ENCODE data around the gene SNAP91.
A peak's percentile ranks its signal among the peaks of the same experiment; 100 is the strongest.
"Not testable (repeated sequence)": the region's sequence is repeated elsewhere in the genome, so short reads cannot be mapped to it uniquely, and the experiment has no call there.

The SNAP91 gene, protein sequence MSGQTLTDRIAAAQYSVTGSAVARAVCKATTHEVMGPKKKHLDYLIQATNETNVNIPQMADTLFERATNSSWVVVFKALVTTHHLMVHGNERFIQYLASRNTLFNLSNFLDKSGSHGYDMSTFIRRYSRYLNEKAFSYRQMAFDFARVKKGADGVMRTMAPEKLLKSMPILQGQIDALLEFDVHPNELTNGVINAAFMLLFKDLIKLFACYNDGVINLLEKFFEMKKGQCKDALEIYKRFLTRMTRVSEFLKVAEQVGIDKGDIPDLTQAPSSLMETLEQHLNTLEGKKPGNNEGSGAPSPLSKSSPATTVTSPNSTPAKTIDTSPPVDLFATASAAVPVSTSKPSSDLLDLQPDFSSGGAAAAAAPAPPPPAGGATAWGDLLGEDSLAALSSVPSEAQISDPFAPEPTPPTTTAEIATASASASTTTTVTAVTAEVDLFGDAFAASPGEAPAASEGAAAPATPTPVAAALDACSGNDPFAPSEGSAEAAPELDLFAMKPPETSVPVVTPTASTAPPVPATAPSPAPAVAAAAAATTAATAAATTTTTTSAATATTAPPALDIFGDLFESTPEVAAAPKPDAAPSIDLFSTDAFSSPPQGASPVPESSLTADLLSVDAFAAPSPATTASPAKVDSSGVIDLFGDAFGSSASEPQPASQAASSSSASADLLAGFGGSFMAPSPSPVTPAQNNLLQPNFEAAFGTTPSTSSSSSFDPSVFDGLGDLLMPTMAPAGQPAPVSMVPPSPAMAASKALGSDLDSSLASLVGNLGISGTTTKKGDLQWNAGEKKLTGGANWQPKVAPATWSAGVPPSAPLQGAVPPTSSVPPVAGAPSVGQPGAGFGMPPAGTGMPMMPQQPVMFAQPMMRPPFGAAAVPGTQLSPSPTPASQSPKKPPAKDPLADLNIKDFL

DNA sequence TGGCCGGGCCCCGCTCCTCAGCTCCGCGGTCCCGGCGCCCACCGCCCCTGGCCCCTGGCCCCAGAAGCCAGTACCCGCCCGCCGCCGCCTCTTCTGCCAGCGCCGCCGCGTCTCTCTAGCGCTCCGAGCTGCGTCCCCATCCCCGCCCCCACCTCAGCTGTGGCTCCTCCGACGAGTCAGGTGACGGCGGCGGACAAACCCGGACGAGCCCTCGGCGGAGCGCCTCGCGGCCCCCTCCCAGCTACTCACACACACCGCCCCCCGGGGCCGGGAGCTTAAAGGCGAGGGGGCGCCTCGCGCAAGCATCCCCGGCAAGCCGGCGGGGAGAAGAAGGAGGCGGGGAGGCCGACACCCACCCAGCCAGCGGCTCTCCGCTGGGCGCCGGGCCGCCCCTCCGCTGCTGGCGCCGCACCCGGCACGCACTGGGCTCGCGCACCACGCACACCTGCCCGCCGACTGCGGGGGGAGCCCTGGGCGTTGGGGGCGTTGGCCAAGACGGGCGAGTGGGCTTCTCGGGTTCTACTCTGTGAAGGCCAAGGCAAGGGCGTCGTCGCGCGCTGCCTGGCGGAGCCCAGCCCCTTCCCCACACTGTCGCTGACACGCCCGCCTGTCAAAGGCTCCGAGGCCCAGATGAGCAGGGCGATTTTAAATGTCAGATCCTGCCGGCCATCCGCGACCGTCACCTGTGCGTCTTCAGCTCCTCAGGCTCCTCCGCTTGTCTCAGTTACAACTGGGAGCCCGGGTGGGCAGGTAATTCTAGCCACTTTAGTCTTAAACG lies at the start of gene SNAP91:
Gene SNAP91 (minus strand): TSS at position 132 of the 778 bp plus-strand sequence. CDS start 1,174 bp downstream, outside the sequence.
- peak in 1 of 2 experiments; percentile 16 for DNase-seq

DNA sequence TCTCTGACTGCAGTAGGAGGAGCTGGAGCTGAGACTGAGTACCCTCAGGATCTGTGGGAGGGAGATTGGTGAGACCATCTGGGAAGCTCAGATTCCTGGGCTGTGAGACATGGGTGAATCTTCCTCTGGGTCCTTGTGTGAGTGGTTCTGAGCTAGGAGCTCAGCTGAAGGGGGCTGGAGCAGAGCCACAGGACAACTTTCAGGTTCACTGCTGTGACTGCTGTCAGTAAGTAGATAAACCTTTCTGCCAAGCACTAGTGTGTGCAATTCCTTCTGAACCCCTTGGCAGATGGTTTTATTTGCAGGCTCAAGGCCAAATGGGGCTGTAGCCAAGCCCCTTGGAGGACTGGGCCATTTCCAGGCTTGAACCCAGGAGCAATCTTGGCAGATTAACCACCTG lies 49.6 kb upstream of the SNAP91 start:
- no peak for DNase-seq

DNA sequence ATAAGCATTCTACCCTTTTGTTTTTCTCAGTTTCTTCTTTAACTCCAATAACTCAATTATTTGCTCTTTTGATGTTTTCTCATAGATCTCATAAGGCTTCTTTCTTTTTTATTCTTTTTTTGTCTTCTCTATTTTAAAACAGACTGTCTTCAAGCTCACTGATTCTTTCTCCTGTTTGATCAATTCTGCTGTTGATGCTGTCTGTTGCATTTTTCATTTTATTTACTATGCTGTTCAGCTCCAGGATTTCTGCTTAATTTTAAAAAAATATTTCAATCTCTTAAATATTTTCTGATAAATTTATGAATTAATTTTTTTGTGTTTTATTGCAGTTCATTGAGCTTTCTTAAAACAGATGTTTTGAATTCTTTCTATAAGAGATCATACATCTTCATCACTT lies 48.1 kb upstream of the SNAP91 start:
- DNase-seq = no peak

DNA sequence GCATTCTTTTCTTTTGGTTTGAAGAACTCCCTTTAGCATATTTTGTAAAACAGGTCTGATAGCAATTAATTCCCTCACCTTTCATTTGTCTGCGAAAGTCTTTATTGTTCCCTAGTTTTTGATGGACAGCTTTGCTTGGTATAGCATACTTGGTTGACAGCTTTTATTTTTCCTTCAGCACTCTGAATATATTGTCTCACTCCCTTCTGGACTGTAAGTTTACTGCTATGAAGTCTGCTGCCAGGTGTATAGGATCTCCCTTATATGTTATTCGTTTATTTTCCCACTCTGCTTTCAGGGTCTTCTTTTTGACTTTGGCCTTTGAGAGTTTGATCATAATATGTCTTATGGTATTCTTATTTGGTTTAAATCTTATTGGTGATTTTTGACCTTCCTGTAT lies 47.7 kb upstream of the SNAP91 start:
- DNase-seq = no peak

DNA sequence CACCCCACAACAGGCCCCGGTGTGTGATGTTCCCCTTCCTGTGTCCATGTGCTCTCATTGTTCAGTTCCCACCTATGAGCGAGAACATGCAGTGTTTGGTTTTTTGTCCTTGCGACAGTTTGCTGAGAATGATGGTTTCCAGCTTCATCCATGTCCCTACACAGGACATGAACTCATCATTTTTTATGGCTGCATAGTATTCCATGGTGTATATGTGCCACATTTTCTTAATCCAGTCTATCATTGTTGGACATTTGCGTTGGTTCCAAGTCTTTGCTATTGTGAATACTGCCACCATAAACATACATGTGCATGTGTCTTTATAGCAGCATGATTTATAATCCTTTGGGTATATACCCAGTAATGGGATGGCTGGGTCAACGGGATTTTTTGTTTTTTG lies 43.5 kb upstream of the SNAP91 start:
- DNase-seq = not testable (repeated sequence)

DNA sequence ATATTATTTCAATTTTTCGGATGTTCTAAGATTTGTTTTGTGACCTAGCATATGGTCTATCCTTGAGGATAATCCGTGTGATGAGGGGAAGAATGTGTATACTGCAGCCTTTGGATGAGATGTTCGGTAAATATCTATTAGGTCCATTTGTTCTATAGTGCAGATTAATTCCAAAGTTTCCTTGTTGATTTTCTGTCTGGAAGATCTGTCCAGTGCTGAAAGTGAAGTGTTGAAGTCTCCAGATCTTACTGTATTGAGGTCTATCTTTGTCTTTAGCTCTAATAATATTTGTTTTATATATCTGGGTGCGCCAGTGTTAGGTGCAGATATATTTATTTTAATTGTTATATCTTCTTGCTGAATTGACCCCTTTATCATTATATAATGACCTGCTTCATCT lies 32.2 kb upstream of the SNAP91 start:
- no peak for DNase-seq

DNA sequence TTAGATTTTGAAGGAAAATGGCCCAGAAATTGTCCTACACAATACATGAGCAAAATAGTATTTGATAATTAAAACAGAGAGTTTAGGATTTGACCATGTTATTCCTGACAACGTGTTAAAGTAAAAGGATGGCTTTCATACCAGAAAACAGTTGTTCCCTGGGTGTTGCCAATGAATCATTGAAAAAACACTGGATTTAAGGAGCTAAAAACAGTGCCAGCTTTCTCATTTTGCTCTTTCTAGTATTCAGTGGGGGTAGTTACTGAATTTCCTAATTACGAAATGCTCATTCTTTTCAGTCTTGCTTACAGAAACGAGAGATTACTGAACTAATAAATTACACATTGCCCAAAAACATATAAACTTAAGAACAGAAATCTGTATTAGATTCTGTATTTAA lies 26.6 kb upstream of the SNAP91 start:
- no peak for DNase-seq

DNA sequence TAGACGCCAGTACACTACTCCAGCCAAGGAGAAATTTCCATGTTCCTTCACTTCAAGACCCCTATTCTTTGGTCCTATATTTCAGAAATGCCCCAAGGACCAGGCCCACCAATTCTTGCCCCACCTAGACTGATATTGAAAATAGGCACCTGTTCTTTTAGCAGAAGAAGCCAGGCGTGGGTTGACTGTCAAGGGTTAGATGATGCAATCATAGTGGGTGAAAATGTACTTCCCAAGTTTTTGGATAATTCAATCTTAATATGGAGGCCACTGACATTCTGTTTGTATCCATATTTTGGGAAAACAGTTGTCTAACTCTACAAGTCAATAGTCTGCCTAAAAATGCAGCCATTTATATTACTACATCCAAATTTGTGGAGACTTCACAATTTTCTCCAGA lies 21.0 kb upstream of the SNAP91 start:
- DNase-seq = no peak

DNA sequence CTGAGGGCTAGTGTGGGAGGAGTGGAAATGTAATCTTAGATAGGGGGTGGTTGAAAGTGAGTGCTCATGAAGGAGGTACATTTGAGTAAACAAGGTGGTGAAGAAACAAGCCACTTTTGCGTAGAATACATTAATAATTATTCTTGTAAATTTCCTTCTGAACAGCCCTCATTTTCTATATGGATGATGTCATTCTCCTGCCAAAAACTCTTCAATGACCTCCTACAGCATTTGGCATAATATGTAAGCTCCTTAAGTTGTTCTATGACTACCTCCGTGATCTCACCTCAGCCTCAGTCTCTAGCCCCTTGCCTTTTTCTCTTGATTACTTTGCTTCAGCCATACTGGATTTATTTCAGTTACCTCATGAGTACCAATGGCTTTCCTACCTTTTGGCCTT lies 14.0 kb upstream of the SNAP91 start:
- no peak for DNase-seq

DNA sequence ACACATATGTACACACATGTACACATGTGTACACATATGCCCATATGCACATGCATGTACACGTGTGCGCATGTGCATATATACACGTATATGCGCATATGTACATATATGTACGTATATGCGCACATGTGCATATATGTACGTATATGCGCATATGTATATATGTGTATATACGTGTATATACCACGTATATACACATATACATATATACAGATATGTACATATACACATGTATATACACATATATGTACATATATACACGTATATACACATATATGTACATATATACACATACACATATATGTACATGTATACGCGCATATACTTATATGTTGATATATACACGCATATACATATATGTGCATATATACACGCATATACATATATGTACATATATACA lies 8.9 kb upstream of the SNAP91 start:
- DNase-seq = no peak

DNA sequence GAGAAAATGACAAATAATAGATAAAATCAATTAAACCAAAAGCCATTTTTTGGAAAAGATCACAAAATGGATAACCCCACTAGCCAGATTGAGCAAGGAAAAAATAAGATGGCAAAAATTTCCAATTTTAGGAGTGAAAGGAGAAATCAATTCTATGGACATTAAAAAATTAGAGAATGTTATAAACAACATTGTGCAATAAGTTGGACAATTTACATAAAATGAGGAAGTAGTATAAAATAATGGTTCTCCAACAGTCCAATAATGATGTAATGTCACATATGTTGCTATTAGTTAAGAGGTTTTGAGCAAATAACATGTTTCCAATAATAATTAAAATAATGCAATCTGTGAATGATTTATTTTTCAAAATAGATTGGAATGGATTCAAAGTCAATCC lies 3.1 kb upstream of the SNAP91 start:
- DNase-seq = no peak

DNA sequence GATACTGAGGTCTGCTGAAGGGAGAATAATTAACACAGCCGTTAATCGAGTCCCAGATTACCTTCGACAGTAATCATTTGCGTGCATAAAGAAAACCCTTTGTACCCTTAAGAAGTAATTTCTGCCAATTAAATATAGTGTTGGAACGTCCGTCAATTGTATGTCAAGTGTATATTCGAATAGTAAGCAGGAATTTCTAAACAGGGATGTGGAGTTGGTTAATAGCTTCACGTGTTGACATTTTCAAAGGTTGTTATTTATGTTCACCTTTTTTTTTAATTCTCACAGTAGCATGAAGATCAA lies 798 bp upstream of the SNAP91 start:
- DNase-seq = no peak

DNA sequence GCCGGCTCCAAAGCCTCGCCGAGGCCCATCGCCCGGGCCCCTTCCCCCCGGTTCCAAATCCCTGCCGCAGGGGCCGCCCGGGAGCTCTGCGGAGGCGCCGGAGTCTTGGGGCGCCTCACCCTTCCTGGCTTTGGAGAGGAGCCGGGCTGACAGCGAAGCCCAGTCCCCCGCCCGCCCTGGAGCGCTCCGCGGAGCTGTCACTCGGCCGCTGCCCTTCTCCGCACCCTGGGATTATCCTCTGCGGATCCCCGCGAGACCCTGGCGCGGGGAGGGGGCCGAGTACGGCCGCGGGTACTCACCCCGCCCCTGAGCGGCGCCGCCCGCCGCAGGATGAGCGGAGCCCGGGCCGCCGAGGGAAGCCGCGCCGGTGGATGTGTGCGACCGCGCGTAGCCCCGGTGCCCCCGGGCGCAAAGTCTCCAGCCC lies 343 bp downstream of the SNAP91 start:
- no peak for DNase-seq

DNA sequence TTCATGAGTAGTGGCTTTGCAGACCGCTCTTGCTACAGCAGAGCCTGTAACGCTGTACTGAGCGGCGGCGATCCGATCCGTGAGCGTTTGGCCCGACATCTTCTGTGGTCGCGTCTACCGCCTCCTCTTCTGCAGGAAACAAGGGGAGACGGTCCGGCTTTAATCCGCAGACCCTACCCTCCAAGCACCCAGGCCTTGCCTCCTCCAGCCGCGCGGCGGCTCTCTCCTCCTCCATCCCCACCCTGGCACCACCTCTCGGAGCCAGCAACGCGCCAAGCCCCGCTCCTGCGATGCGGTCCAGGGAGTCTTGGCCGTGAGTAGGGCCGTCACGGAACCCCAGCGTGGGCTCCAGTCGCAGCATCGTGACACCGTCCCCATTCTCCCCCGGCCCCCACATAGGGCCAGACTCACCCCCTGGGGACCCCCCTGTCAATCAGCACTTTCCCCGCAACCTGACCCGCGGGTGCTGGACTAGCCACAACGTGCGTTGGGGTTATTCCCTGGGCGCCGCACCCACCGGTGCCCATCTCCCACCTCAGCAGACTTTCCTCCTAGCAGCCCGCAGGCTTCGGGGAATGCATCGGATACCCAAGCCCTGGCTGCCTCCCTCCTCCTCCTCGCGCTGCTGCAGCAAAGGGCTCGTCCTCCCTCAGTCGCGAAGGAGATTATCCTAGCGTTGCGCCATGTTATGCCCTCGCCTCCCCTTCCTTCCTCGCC lies 914 bp downstream of the SNAP91 start:
- DNase-seq = no peak

DNA sequence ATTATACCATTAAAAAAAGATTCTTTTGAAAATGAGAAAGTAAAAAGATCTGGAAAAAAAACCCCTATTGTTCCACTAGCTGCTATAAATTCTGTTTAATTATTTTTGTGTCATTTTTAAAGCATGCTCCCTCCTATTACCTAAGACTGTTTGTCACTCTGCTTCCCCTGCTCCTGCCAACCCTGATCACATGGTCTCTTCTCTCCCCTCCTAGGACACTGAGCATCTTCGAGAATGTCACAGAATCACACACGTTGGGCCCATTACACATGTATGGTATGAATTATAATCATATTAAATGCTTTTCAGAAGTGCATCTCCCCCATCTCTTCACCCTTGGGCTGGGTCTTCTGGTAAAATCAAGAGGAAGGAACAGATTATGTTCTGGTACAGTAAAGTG lies 6.2 kb downstream of the SNAP91 start:
- DNase-seq = no peak

DNA sequence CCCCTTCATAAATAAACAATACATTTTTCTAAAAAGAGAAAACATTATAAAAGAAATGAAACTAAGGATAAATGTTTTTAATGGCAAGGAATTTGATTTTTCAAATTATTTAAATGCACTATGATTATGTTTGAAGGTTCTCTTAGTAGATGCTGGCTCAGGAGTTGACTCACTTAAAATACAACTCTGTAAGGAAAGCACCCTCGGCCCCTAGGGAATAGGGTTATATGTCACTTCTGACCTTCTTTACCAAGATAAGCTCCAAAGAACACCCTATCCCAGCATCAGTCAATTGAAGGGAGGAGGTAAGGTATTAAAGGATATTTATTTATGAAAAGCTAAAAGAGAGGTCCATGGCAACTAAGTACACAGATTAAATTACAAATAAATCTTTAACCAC lies 6.8 kb downstream of the SNAP91 start:
- no peak for DNase-seq

DNA sequence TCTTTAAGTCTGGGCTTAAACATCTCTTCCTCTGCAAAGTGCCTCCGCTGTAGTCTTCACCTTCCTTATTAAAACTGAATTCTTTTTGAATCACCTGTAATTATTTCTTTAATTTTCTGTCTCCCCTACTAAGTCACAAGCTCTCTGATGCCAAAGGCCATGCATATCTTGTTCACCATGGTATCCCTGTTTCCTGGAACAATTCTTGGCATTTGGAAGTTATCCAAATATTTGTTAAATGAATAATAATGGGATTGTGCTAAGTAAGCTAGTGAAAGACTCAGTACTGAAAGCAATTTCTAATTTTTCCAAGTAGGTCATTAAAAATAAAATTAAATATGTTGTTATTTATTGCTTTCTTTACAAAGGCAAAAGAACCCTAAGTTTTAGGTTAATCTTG lies 12.2 kb downstream of the SNAP91 start:
- no peak for DNase-seq

DNA sequence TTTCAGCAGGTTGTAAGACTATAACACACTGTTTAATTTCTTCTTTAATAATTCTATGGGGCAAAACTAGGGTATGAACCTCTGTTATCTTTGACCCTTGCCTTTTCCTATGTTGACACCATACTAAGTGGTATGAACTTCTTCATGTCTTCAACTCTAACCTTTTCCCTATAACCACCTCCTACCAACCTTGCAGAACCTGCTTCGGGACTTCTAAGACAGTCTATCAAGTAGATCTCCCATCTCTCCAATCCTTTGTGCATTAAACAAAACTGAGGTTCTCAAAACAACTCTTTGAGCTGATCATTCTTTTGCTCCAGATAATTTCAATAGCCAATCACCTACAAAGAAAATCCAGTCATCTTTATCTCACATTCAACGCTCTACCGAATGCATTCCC lies 23.4 kb downstream of the SNAP91 start:
- no peak for DNase-seq

DNA sequence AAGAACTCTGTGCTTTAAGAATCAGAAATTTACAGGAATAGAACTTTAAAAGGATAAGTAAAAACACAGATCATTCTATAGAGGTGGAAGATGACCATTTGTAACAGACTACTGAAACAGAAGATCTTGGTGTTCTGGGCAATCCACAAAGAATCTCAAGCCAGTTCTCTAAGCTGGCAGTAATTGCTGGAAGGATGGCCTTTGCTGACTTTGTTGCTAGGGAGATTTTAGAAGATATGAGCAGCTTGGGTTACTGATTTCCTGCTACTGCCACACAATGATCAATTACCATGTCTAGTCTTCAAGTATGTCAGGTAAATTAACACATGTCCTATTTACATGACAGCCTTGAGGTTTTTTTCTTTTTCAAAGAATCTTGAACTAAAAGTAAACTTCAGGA lies 31.1 kb downstream of the SNAP91 start:
- DNase-seq = no peak

DNA sequence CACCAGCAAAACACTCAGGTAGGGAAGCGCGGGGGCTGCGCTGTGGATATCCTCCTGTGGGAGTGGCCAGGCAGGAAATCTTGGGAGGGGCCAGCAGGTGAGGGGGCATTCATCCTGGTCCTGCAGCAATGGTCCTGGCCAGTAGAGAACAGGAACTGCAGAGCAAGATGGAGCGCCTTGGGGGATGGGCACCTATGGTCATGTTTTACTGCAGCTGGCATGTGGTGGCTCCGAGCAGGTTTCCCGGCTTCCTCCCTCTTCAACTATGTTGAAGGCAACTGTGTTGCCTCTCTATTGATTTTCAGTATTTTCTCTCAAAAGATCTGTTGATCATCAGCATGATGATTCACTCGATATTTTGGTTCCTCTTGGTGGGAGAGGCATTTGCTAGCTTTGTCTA lies 70.9 kb downstream of the SNAP91 start:
- no peak for DNase-seq

DNA sequence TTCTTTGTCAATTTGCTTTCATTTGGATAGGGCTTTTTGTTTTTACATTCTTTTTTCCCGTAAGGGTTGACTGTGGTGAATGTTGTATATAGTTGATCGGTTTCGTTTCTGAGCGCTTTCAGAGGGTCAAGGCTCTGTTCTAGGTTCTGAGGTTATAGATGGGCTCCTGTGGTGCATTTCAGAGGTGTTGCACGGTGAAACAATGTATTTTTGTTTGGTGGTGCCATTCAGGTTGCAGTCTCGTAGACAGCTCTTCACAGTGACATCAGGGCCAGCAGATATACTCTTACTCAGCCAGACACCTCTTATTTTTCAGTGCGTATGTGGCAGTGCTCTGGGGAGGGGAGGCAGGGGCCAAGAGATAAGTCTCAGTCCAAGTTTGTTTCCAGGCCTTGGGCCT lies 72.1 kb downstream of the SNAP91 start:
- no peak for DNase-seq

DNA sequence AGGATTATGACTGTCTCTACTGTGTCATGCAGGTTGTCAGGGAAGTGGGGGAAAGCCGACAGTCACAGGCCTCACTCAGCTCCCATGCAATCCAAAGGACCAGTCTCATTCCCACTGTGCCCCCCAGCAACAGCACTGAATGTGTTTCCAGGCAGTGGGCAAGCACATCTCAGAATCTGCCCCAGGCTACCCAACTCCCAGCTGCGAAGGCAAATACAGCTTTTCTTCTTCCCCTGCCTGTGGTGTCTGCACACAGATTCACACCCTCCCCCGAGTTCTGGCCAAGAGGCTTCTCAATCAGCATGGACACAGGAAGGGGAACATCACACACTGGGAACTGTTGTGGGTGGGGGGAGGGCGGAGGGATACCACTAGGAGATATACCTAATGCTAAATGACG lies 75.3 kb downstream of the SNAP91 start:
- no peak for DNase-seq

DNA sequence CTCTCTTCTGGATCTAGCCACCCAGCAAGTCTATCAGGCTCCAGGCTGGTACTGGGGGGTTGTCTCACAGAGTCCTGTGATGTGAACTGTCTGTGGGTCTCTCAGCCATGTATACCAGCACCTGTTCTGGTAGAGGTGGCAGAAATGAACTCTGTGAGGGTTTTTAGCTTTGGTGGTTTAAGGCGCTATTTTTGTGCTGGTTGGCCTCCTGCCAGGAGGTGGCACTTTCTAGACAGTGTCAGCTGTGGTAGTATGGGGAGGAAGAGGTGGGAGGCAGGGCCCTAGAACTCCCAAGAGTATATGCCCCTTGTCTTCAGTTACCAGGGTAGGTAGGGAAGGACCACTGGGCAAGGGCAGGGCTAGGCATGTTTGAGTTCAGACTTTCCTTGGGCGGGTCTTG lies 75.8 kb downstream of the SNAP91 start:
- DNase-seq = no peak
